Parathyroid adenoma (tissue), 2 donors: ENCODE measurements around the gene ANGPTL3.

Experiments
- H2AFZ ChIP-seq: fragments of 300-600 bp; sonication (generic); one replicate; pipeline ENCODE4 v1.7.0; 2017; ENCODE audit warnings: antibody characterized with exemption, mild to moderate bottlenecking
- H3K27ac ChIP-seq: fragments of 300-600 bp; sonication (generic); one replicate; pipeline ENCODE4 v1.7.0; 2017
- H3K27me3 ChIP-seq: fragments of 300-600 bp; sonication (generic); one replicate; pipeline ENCODE4 v1.7.0; 2017; ENCODE audit warnings: low read length; ENCODE audit not compliant: control insufficient read depth, insufficient read depth
- H3K36me3 ChIP-seq: fragments of 300-600 bp; sonication (generic); one replicate; pipeline ENCODE4 v1.7.0; 2017; ENCODE audit warnings: low read length; ENCODE audit not compliant: control insufficient read depth, insufficient read depth
- H3K4me1 ChIP-seq: fragments of 300-600 bp; sonication (generic); one replicate; pipeline ENCODE4 v1.7.0; 2017; ENCODE audit warnings: control low read depth
- H3K4me2 ChIP-seq: fragments of 300-600 bp; sonication (generic); one replicate; pipeline ENCODE4 v1.7.0; 2017; ENCODE audit warnings: low read length
- H3K4me3 ChIP-seq: fragments of 300-600 bp; sonication (generic); one replicate; pipeline ENCODE4 v1.7.0; 2017; ENCODE audit warnings: low read depth, low read length
- H3K79me2 ChIP-seq: fragments of 300-600 bp; sonication (generic); one replicate; pipeline ENCODE4 v1.7.0; 2017; ENCODE audit warnings: control low read depth
- H3K9ac ChIP-seq: fragments of 300-600 bp; sonication (generic); one replicate; pipeline ENCODE4 v1.7.0; 2017; ENCODE audit warnings: mild to moderate bottlenecking
- H3K9me3 ChIP-seq: fragments of 300-600 bp; sonication (generic); one replicate; pipeline ENCODE4 v1.7.0; 2017; ENCODE audit warnings: low read length; ENCODE audit not compliant: control insufficient read depth
- TF ChIP-seq, protein P1 (sequence below): fragments of 300-600 bp; sonication (generic); IDR thresholded peaks from one replicate; pipeline ENCODE4 v1.7.0; 2017; ENCODE audit warnings: antibody characterized with exemption, mild to moderate bottlenecking
- donor health status: primary hyperparathyroidism.

Gene ANGPTL3

DNA sequence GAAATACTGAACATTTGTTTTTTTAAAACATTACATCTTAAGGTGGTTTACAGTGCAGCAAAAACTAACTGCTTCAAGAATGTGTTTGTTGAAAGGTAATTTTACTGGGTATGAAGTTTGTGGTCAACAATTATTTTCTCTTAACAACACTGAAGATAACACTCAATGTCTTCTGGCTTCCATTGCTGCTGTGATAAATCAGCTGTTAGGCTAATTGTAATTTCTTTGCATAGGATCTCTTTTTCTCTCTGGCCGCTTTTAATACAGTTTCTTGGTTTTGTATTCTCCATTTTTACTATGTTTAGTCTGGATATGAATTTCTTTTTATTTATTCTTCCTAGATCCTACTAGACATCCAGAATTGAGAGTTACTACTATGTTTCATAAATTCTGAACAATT lies 46.0 kb downstream of the ANGPTL3 start:
- no peaks in the 10 kb centered on the region for H3K79me2 ChIP-seq
- TF ChIP-seq, protein P1, sequence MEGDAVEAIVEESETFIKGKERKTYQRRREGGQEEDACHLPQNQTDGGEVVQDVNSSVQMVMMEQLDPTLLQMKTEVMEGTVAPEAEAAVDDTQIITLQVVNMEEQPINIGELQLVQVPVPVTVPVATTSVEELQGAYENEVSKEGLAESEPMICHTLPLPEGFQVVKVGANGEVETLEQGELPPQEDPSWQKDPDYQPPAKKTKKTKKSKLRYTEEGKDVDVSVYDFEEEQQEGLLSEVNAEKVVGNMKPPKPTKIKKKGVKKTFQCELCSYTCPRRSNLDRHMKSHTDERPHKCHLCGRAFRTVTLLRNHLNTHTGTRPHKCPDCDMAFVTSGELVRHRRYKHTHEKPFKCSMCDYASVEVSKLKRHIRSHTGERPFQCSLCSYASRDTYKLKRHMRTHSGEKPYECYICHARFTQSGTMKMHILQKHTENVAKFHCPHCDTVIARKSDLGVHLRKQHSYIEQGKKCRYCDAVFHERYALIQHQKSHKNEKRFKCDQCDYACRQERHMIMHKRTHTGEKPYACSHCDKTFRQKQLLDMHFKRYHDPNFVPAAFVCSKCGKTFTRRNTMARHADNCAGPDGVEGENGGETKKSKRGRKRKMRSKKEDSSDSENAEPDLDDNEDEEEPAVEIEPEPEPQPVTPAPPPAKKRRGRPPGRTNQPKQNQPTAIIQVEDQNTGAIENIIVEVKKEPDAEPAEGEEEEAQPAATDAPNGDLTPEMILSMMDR: no peak
- H3K27me3 ChIP-seq: no peaks in the 10 kb centered on the region
- H3K4me1 ChIP-seq: no peaks in the 10 kb centered on the region
- no peak overlapping the region for H3K4me2 ChIP-seq
- no peak overlapping the region for H3K4me3 ChIP-seq
- H3K27ac ChIP-seq: no peak overlapping the region
- no peaks in the 10 kb centered on the region for H3K36me3 ChIP-seq
- no peak overlapping the region for H2AFZ ChIP-seq
- H3K9me3 ChIP-seq: no peaks in the 10 kb centered on the region
- H3K9ac ChIP-seq: no peak overlapping the region

DNA sequence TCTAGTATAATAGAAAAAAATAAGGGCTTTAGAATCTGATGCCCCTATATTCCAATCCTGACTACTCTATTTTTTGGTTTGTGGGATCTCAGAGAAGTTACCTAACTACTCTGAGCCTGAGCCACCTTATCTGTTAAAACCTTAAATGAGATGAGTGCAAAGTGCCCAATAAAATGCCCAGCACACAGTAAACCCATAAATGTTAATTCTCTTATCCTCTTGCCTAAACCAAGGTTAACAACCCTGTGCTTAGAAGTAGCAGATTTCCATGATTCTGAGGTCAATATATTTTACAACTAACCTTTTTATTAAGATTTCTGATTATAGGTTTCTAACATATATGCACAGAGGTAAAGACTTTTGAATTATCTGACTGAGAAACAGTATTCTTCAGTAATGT lies 55.1 kb downstream of the ANGPTL3 start:
- Histone ChIP-seq H3K79me2 (no peaks in the 10 kb centered on the region), H3K27ac (no peak overlapping the region), H3K4me1 (no peaks in the 10 kb centered on the region), H3K27me3 (no peaks in the 10 kb centered on the region), H3K4me2 (no peak overlapping the region), H3K9ac (no peak overlapping the region), H3K4me3 (no peak overlapping the region), H3K9me3 (no peaks in the 10 kb centered on the region), H2AFZ (no peak overlapping the region), H3K36me3 (no peaks in the 10 kb centered on the region)
- TF ChIP-seq, protein P1: no peak

- Histone ChIP-seq H3K4me2 (no peak overlapping the region), H3K9me3 (no peaks in the 10 kb centered on the region), H2AFZ (no peak overlapping the region), H3K9ac (no peak overlapping the region), H3K4me1 (no peaks in the 10 kb centered on the region), H3K27ac (no peak overlapping the region), H3K27me3 (no peaks in the 10 kb centered on the region), H3K79me2 (no peaks in the 10 kb centered on the region), H3K4me3 (no peak overlapping the region), H3K36me3 (no peaks in the 10 kb centered on the region)
- TF ChIP-seq, protein P1: no peak
Measured at GRCh38 chr1:62654744-62655143, 57.4 kb downstream of the ANGPTL3 start.
